Ovary (tissue), 3 donors: Measurements from ENCODE around the gene C2orf72.

Experiments used
- EP300 ChIP-seq: sonication (generic); formaldehyde crosslinking; IDR thresholded peaks from one replicate; pipeline ENCODE4 v1.6.1; 2017; ENCODE audit warnings: antibody characterized with exemption
- POLR2A ChIP-seq: fragments of 450-650 bp; IDR thresholded peaks from one replicate; pipeline ENCODE4 v1.6.1; 2017; ENCODE audit warnings: antibody characterized with exemption, mild to moderate bottlenecking, moderate library complexity
- TF ChIP-seq, protein P1 (sequence below), 3 donors: fragments of 450-650 bp in 2 of 3; fragments of 200-600 bp in 1 of 3; IDR thresholded peaks; one replicate each; pipeline versions ENCODE4 v1.5.1 to v1.8.0; 2016 to 2022; ENCODE audit warnings: antibody characterized with exemption in 3 of 3, mild to moderate bottlenecking in 1 of 3
- donor health status: DM: no; HTN: no; CAD: no.

- TF ChIP-seq, protein P1, sequence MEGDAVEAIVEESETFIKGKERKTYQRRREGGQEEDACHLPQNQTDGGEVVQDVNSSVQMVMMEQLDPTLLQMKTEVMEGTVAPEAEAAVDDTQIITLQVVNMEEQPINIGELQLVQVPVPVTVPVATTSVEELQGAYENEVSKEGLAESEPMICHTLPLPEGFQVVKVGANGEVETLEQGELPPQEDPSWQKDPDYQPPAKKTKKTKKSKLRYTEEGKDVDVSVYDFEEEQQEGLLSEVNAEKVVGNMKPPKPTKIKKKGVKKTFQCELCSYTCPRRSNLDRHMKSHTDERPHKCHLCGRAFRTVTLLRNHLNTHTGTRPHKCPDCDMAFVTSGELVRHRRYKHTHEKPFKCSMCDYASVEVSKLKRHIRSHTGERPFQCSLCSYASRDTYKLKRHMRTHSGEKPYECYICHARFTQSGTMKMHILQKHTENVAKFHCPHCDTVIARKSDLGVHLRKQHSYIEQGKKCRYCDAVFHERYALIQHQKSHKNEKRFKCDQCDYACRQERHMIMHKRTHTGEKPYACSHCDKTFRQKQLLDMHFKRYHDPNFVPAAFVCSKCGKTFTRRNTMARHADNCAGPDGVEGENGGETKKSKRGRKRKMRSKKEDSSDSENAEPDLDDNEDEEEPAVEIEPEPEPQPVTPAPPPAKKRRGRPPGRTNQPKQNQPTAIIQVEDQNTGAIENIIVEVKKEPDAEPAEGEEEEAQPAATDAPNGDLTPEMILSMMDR (IDR thresholded peaks at IDR 0.05) = no peak
- TF ChIP-seq POLR2A = no peak
- no peak for TF ChIP-seq EP300
Measured at GRCh38 chr2:231036578-231037106, 681 bp upstream of the C2orf72 start.
